CD4-positive, alpha-beta T cell treated with Interleukin-1 beta for 1 hour (primary cell): Measurements from ENCODE around the gene TRIM6.
"Not testable (repeated sequence)": the region's sequence is repeated elsewhere in the genome, so short reads cannot be mapped to it uniquely, and the experiment has no call there.

Experiments
- DNase-seq, 2 donors: peaks; one replicate each; pipeline ENCODE4 v3.0.0-alpha.2; 2020 to 2022

TRIM6 gene

DNA sequence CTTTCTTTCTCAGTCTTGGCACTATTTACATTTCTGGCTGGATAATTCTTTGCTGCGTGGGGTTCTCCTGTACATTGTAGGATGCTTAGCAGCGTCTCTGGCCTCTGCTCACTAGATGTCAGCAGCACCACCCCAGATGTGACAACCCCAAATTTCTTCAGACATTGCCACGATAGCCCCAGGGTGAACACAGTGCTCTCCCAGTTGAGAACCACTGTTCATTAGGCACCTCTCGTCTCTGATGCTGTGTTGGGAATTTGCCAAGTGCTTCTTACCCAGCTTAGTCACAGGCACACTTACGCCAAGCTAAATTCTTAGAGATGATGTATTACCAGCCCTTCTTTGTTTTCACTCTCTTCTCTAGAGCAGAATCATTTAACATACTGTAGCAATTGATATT lies 9.4 kb downstream of the TRIM6 start:
- DNase-seq, result no peak

GRCh38 chr11:5608808-5609207 lies 12.4 kb downstream of the TRIM6 start:
- DNase-seq, result no peak

- no peak for DNase-seq
Measured at GRCh38 chr11:5610446-5610845, 14.0 kb downstream of the TRIM6 start.

GRCh38 chr11:5611627-5612026 lies 15.2 kb downstream of the TRIM6 start:
- DNase-seq, result no peak

DNA sequence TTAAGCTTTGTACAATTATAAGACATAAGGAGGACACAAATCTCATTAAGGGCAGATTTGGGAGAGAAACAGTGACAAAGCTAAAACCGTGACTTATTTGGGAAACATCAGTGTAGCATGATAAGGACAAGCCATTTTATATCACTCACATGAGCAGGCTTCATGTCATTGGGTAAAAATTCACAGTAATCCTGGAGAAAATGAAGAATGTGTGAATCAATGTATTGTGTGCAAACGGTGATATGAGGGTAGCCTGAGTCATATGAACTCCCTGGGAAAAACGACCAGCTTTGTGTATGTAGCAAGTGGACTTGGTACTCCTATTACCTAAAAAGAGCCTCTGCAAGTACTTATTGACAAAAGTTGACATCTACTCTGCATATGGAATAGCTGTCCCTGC lies 22.4 kb downstream of the TRIM6 start:
- no peak for DNase-seq

DNA sequence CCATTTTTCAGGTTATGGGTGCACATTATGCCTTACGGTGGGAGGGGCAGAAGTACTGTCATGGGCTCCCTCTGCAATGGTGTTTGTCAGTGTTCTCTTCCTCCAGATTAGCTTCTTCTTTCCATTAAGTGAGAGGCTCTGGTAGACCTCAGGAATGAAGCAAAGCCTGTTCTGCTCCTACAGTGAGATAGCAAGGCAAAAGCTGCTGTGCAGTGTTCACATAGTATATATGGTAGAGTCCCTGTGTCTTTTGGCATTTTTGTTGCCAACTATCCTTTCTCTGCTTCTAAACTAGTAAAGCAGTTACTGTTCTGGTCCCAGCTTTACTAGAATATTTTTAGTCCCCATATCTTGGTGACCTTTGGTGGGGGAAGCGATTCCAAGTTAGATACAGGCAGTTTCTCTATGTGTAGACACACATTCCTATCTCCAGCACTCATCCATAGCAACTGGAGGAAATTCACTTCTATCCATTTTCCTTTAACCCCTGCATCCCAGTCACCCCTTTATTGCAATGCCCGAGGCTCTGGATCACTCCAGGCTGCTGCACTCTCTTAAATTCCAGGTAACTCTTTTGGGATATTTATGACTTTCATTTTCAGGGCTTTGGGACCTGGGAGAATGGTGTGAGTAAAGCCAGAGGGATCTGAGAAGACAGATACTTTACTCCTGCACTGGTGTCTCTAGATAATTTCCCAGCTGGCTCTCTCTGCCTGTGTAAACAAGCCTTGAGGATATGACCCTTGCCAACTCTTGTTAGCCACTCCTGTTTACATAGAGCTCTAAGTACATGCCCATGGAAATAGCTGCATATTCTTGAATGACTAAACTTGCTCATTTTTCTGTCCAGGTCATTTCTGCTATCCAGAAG lies 24.4 kb downstream of the TRIM6 start:
- DNase-seq, result no peak

DNA sequence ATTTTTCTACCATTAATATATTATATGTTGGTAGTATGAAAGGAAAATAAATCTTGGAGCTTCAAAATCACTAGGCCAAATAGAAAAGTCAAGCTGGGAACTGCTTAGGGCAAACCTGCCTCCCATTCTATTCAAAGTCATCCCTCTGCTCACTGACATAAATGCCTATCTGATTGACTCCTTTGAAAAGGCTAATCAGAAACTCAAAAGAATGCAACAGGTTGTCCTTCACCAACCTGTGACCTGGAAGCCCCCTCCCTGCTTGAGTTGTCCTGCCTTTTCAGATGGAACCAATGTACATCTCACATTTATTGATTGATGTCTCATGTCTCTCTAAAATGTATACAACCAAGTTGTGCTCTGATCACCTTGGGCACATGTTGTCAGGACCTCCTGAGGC lies 25.1 kb downstream of the TRIM6 start:
- no peak for DNase-seq

- no peak for DNase-seq
Measured at GRCh38 chr11:5622802-5623201, 26.4 kb downstream of the TRIM6 start.

GRCh38 chr11:5624489-5625279 lies 28.2 kb downstream of the TRIM6 start, which contains the start of gene TRIM34:
Gene TRIM34 (plus strand): TSS chr11:5625001. CDS start chr11:5632332, 7,331 bp downstream.
- peak; percentile 64 to 76 for DNase-seq

- no peak for DNase-seq
Measured at GRCh38 chr11:5625281-5625680, 28.8 kb downstream of the TRIM6 start.

GRCh38 chr11:5626196-5626595 lies 29.8 kb downstream of the TRIM6 start:
- DNase-seq, result no peak

- no peak for DNase-seq
Measured at GRCh38 chr11:5631417-5631816, 35.0 kb downstream of the TRIM6 start.

DNA sequence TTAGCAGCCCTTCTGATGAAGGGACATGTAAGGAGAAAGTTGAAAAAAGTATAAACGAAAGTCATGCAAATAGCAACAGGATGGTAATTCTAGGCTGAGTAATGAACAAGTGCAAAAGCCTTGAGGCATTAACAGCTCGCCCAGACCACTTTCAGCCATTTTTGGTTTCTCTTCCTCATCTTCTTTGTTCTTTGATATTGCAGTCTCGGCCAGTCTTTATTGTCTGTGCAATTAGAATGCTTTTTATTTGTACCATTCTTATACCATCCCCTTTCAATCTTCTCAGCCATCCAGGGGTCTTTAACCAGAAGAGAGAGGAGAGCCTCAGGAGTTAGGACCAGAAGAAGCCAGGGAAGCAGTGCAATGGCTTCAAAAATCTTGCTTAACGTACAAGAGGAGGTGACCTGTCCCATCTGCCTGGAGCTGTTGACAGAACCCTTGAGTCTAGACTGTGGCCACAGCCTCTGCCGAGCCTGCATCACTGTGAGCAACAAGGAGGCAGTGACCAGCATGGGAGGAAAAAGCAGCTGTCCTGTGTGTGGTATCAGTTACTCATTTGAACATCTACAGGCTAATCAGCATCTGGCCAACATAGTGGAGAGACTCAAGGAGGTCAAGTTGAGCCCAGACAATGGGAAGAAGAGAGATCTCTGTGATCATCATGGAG lies 35.7 kb downstream of the TRIM6 start:
- no peak for DNase-seq

GRCh38 chr11:5639953-5640352 lies 43.5 kb downstream of the TRIM6 start:
- no peak for DNase-seq

GRCh38 chr11:5643585-5643984 lies 47.1 kb downstream of the TRIM6 start:
- no peak for DNase-seq

GRCh38 chr11:5646139-5646538 lies 49.7 kb downstream of the TRIM6 start:
- DNase-seq, result no peak

DNA sequence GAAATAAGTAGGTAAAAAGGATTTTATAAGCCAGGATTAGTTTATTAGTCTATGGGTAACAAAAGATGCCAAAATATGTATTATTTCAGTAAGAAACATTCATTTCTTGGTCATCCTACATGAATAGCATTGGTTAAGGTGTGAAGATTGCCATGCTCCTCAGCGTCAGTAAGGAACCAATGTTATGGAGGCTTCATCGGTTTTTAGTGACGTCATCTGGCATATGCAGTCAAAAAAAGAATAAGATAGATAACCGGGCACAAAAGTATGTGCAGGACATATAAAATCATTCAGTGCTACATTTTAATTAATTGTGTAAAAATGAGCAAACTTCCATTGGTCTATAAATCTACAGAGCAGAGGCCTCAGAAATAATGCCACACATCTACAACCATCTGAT lies 59.0 kb downstream of the TRIM6 start:
- no peak for DNase-seq

- DNase-seq, result not testable (repeated sequence)
Measured at GRCh38 chr11:5656956-5657355, 60.5 kb downstream of the TRIM6 start.

GRCh38 chr11:5658318-5658717 lies 61.9 kb downstream of the TRIM6 start:
- no peak for DNase-seq
